ENCODE results near the gene FOSL1. TPM values are rescaled to one million over a fixed set of nuclear protein-coding genes. Genes with fewer than 3 reads are reported as not detected.

FOSL1 gene
- total RNA-seq, 1 experiment from 2014 or later: 97.5 TPM

DNA sequence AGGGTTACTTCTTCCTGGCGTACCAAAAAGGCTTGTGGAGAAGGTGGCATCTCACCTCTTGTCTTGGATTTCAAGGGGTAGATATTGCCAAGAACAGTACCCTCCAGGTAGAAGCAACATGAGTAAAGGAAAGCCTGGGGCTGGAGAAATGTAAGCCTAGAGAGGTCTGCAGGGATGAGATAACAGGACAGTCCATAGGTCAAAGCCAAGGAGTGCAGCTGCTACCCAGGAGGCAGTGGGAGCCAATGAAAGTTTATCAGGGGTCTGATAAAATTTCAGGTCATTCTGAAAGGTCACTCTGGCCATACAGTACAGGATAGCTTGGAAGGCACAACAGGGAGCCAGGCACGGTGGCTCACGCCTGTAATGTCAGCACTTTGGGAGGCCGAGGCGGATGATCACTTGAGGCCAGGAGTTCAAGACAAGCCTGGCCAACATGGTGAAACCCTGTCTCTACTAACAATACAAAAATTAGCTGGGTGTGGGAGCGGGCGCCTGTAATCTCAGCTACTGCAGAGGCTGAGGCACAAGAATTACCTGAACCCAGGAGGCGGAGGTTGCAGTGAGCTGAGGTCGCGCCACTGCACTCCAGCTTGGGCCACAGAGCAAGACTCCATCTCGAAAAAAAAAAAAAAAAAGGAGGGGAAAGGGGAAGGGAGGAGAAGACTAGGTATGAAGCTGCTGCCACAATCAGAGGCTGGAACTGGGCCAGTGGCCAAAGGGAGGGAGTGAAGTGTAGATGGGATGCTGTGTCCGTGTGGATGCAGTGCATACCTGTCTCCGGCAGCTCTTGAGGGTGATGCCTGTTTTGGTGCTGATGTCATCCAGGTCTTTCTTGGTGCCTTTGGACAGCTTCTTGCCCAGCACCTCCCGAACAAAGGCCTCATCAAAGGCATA is 13.1 kb downstream of the FOSL1 start:
- Histone ChIP-seq H3K36me3 (peaks cover 84% of the 10 kb centered on the region), H3K27me3 (replicated peaks) (no peaks in the 10 kb centered on the region), H3K4me3 (peak overlapping the region; percentile 61), H3K4me1 (replicated peaks) (peaks cover 49% of the 10 kb centered on the region), H3K27ac (no peak overlapping the region), H3K9me3 (replicated peaks) (0 out of 2 replicates have a peak, but pooled peaks cover 2% of the 10 kb centered on the region)
- no peak for DNase-seq (ENCODE audit: low read depth in 1 of 2, low spot score in 2 of 2)

DNA sequence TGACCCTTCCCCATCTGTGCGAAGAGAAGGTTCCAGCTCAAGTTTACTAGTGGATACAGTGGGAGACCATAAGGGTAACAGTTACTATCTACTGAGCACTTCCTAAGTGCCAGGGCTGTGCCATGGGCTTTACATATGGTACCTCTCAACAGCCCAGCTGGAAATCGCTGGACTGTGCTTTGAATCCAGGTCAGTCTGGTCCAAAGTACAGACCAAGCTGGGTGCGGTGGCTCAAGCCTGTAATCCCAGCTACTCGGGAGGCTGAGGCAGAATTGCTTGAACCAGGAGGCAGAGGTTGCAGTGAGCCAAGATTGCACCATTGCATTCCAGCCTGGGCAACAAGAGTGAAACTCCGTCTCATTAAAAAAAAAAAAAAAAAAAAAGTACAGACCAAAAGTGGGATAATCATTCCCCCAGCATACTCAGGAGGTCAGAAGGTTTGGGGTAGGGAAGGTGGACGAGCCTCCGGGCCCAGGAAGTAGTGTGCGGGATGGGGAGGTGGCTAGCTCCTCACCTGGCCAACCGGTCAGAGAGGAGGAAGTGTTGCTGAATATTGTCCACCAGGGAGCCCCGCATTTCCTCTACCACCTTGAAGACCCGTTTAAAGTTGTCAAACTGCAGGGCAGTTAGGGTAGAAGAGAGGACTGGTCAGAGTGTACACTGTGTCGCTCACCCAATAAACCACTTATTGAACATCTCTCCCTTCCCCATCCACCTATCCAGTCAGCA is 14.2 kb downstream of the FOSL1 start:
- Histone ChIP-seq H3K4me1 (replicated peaks) (peaks cover 49% of the 10 kb centered on the region), H3K36me3 (peaks cover 77% of the 10 kb centered on the region), H3K9me3 (replicated peaks) (0 out of 2 replicates have a peak, but pooled peaks cover 2% of the 10 kb centered on the region), H3K27me3 (replicated peaks) (no peaks in the 10 kb centered on the region), H3K27ac (no peak overlapping the region), H3K4me3 (no peak overlapping the region)
- DNase-seq (ENCODE audit: low read depth in 1 of 2, low spot score in 2 of 2): no peak

DNA sequence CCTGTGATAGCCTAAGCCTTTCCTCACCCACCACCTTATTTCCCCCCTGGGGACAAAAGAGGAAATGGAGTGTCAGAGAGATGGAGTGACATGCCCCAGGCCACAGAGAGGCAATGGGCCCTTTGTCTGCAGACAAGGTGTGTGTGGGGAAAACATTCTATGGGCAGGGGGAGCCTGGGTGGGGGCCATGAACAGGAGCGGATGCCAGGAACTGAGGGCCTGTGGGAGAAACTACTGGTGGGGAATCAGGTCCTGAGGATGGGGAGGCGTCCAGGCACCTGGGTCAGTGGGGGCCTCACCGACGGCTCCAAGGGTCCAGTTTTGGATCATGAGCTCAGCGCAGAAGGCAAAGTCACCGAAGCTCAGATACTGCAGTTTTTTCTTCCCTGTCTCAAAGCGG is 15.0 kb downstream of the FOSL1 start:
- Histone ChIP-seq H3K4me1 (replicated peaks) (peaks cover 47% of the 10 kb centered on the region), H3K4me3 (no peak overlapping the region), H3K9me3 (replicated peaks) (no peaks in the 10 kb centered on the region), H3K36me3 (peaks cover 70% of the 10 kb centered on the region), H3K27ac (no peak overlapping the region), H3K27me3 (replicated peaks) (no peaks in the 10 kb centered on the region)
- DNase-seq (ENCODE audit: low read depth in 1 of 2, low spot score in 2 of 2): no peak

GRCh38 chr11:65884716-65885092 is 15.5 kb downstream of the FOSL1 start:
- Histone ChIP-seq H3K4me1 (replicated peaks) (peaks cover 42% of the 10 kb centered on the region), H3K27ac (no peak overlapping the region), H3K27me3 (replicated peaks) (no peaks in the 10 kb centered on the region), H3K9me3 (replicated peaks) (no peaks in the 10 kb centered on the region), H3K4me3 (no peak overlapping the region), H3K36me3 (peaks cover 65% of the 10 kb centered on the region)
- DNase-seq (ENCODE audit: low read depth in 1 of 2, low spot score in 2 of 2): peak; percentile 84 to 93

- no peaks in the 10 kb centered on the region for H3K27me3 ChIP-seq (replicated peaks)
- no peak overlapping the region for H3K27ac ChIP-seq
- H3K4me1 ChIP-seq (replicated peaks): peaks cover 36% of the 10 kb centered on the region
- H3K36me3 ChIP-seq: peaks cover 63% of the 10 kb centered on the region
- no peaks in the 10 kb centered on the region for H3K9me3 ChIP-seq (replicated peaks)
- no peak overlapping the region for H3K4me3 ChIP-seq
- DNase-seq (ENCODE audit: low read depth in 1 of 2, low spot score in 2 of 2): no peak
These were observed 16.1 kb downstream of the FOSL1 start for GRCh38 chr11:65883786-65884715.

DNA sequence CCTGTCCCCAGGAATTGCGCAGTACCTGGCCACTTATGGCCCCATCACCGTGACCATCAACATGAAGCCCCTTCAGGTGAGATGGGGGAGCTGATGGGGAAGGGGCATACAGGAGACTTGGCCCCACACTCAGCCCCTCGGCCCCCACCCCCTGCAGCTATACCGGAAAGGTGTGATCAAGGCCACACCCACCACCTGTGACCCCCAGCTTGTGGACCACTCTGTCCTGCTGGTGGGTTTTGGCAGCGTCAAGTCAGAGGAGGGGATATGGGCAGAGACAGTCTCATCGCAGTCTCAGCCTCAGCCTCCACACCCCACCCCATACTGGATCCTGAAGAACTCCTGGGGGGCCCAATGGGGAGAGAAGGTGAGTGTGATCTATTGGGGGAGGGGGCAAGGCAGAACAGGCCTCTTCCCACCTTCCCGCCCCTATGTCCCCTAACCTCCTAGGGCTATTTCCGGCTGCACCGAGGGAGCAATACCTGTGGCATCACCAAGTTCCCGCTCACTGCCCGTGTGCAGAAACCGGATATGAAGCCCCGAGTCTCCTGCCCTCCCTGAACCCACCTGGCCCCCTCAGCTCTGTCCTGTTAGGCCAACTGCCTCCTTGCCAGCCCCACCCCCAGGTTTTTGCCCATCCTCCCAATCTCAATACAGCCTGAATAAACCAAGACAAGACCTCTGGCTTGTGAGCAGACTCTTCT is 17.0 kb downstream of the FOSL1 start:
- no peak for DNase-seq (ENCODE audit: low read depth in 1 of 2, low spot score in 2 of 2)
- H3K4me3 ChIP-seq: no peak overlapping the region
- H3K36me3 ChIP-seq: peaks cover 63% of the 10 kb centered on the region

DNA sequence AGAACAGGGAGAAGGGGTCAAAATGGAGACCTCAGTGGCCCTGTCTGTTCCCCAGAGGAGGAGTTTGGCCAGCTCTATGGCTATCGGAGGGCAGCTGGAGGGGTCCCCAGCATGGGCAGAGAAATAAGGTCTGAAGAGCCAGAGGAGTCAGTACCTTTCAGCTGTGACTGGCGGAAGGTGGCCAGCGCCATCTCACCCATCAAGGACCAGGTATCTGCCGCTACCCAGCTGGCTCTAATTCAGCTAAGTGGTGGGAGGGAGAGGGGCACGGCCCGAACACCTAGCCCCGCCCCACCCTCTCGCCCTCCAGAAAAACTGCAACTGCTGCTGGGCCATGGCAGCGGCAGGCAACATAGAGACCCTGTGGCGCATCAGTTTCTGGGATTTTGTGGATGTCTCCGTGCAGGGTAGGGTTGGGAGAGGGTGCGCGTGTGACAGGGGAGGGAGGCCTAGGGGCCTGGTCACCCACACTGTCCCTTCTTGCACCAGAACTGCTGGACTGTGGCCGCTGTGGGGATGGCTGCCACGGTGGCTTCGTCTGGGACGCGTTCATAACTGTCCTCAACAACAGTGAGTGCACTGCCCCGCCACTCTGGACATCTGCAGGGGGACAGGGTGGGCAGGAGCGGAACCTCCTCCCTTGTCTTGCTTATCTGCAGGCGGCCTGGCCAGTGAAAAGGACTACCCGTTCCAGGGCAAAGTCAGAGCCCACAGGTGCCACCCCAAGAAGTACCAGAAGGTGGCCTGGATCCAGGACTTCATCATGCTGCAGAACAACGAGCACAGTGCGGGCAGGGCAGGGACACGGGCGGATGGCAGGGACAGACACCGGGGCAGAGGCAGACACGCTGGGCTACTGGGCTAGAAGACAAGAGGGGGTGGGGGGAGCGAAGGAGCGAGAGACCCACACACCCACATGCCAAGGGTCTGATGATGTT is 17.8 kb downstream of the FOSL1 start:
- peak in 1 of 2 experiments; percentile 60 for DNase-seq (ENCODE audit: low read depth in 1 of 2, low spot score in 2 of 2)
- Histone ChIP-seq H3K4me1 (replicated peaks) (peaks cover 25% of the 10 kb centered on the region), H3K27me3 (replicated peaks) (no peaks in the 10 kb centered on the region), H3K27ac (no peak overlapping the region), H3K4me3 (no peak overlapping the region), H3K36me3 (peaks cover 54% of the 10 kb centered on the region), H3K9me3 (replicated peaks) (no peaks in the 10 kb centered on the region)

More for the DNA sequence above, 17.0 kb downstream of the FOSL1 start:
- H3K27me3 ChIP-seq (replicated peaks): no peaks in the 10 kb centered on the region
- H3K9me3 ChIP-seq (replicated peaks): no peaks in the 10 kb centered on the region
- H3K4me1 ChIP-seq (replicated peaks): peaks cover 30% of the 10 kb centered on the region
- H3K27ac ChIP-seq: no peak overlapping the region

DNA sequence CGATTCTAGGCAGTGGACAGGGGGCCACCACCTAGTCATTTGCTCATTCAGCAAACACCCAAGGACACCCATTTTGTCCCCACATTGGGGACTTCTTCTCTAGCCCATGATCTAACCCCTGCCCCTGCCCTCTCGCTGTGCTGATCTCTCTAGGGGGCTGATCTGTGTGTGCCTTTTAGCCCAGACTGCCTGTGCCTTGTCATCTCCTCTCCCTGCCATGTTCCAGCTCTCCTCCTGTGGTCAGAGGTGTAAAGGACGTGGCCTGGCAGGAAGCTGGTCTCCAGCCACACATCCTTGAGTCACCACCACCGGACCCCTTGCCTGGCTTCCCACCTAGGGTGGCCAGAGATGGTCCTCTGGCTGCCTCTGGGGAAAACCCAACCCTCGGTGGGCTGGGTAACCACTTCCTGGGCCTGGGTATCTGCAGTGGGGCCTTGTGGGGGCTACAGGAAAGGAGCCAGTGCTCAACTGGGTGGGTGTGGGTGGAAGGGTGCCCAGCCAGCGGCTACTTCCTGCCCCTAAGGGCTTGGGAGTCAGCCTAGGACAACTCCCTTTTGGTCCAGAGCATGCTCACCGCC is 19.3 kb downstream of the FOSL1 start:
- Histone ChIP-seq H3K4me3 (no peak overlapping the region), H3K4me1 (replicated peaks) (peaks cover 24% of the 10 kb centered on the region), H3K27ac (no peak overlapping the region), H3K27me3 (replicated peaks) (no peaks in the 10 kb centered on the region), H3K9me3 (replicated peaks) (no peaks in the 10 kb centered on the region), H3K36me3 (peaks cover 43% of the 10 kb centered on the region)
- DNase-seq (ENCODE audit: low read depth in 1 of 2, low spot score in 2 of 2): peak in 1 of 2 experiments; percentile 72

- no peaks in the 10 kb centered on the region for H3K27me3 ChIP-seq (replicated peaks)
- H3K27ac ChIP-seq: no peak overlapping the region
- peaks cover 24% of the 10 kb centered on the region for H3K4me1 ChIP-seq (replicated peaks)
- no peak for DNase-seq (ENCODE audit: low read depth in 1 of 2, low spot score in 2 of 2)
- H3K36me3 ChIP-seq: peaks cover 34% of the 10 kb centered on the region
- no peaks in the 10 kb centered on the region for H3K9me3 ChIP-seq (replicated peaks)
- H3K4me3 ChIP-seq: no peak overlapping the region
These were observed 20.2 kb downstream of the FOSL1 start for GRCh38 chr11:65880027-65880426.

DNA sequence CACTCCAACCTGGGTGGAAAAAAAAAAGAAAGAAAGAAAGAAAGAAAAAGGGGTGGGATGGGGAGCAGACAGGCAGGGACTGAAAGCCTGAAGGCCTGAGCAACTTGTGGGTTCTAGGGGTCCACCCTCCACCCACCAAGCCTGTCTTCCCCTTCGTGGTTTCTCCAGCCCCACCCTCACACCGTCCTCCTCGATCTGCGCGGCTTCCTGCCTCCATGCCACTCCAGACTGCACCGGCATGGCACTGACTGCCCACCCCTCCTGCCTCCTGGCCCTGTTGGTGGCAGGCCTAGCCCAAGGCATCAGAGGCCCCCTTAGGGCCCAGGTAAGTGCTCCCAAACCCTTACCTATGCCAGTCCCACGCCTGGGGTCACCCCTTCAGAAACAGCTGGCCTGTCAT is 20.6 kb downstream of the FOSL1 start, which contains the start of gene CTSW:
Gene CTSW, plus strand, starts transcription at position 221 of the 400 bp plus-strand sequence. Its CDS starts 18 bp downstream, at position 239.
- Histone ChIP-seq H3K4me3 (no peak within 1 kb of the TSS), H3K4me1 (replicated peaks) (peaks cover 21% of the 10 kb centered on the region), H3K27me3 (replicated peaks) (no peaks in the 10 kb centered on the region), H3K36me3 (peaks cover 30% of the 10 kb centered on the region), H3K9me3 (replicated peaks) (no peaks in the 10 kb centered on the region), H3K27ac (no peak within 1 kb of the TSS)
- no peak for DNase-seq (ENCODE audit: low read depth in 1 of 2, low spot score in 2 of 2)

- Histone ChIP-seq H3K4me1 (replicated peaks) (peaks cover 35% of the 10 kb centered on the region), H3K27me3 (replicated peaks) (no peaks in the 10 kb centered on the region), H3K4me3 (peak overlapping the region; percentile 68), H3K36me3 (peaks cover 39% of the 10 kb centered on the region), H3K27ac (peak overlapping the region; percentile 57), H3K9me3 (replicated peaks) (0 out of 2 replicates have a peak, but pooled peaks cover 3% of the 10 kb centered on the region)
- DNase-seq (ENCODE audit: low read depth in 1 of 2, low spot score in 2 of 2): peak; percentile 99 to 100
These were observed 26.7 kb downstream of the FOSL1 start for GRCh38 chr11:65873318-65874156.

Data from SJSA1 (cell line).